ENCODE measurements around the gene ADAM12.

ADAM12 gene

DNA sequence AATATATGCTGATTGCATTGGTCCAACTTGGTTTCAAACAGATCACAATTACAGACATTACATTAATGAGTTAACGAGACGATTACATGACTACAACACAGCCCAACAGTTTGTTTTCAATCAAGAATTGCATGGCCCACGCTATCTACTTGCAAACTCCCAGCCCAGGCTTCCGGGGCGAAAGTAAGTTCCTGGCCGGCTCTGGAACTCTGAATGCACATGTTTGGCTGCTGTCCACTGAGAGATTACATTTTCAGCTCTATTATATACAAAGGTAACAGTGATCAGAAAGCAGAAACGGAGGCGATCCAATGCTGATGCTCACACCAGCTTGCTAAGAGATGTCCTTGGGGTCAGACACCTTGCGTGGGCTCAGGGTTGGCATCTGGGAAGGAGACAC lies 285.6 kb downstream of the ADAM12 start:
- no peak for DNase-seq

DNA sequence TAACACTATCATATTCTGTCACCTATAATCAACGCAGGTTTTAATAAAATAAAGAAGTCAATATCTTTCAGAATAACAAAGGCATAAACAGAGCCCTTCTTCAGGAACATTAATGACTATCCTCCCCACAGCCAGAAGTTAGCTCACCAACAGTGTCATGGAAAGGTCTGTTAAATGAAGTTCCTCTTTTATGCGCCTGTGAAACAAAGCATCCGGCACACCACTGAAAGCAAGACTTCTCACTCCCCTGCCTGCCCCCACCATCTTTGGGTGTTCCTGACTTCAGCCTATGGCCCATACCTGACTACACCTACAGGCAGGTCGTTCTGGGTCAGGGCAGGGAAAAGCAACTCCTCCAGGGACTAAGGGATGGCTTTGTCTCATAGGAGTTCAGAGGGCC lies 286.5 kb downstream of the ADAM12 start:
- no peak for DNase-seq

DNA sequence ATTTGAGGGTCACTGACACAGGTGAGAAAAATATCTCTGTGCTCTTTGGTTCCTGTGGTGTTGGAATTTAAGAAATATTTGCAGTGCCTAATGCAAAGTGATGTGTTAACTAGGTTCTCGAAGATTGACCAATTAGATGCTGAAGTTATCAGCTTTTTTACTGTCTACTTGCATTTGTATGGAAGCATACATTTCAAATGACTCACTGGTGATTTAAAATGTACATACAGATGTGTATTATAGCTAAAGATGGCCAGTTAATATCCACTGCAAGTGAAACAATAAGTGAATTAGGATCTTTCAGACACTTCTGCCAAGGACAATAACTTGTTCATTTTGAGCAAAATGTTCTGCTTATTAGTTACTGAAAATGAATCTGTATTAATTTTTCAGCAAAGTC lies 287.0 kb downstream of the ADAM12 start:
- no peak for DNase-seq

DNA sequence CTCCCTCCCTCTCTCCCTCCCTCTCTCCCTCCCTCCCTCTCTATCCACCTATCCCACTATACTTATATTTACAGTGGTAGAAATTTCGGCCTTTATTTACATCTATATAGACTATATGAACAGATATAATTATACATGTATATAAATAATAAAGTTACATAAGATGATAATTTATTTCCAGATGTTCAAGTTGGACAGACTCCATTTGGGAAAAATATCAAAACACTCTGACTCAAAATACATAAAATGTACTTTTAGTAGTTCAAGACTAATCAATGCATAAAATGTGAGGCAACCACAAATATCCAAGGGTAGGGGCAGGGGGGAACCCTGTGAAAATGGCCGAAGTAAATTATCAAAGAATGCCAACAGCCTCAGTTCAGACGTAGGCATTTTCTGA lies 288.9 kb downstream of the ADAM12 start:
- no peak for DNase-seq

DNA sequence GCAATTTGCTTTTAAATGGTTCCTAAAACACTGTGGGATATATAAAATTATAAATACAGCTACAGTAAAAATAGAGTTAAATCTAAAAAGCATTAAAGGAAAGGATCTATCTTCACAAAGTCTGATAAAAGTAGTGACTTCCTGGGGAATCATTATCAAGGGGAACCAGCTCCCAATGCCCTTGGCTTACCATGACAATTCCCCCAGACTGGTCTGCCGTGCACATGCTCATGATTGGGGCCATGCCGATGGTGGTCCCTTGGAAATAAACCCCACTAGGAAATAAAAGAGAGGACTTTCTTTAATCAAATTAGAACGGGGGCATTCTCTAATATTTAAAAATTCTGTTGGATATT lies 290.1 kb downstream of the ADAM12 start:
- DNase-seq, result no peak

- no peak for DNase-seq
Observed at GRCh38 chr10:126097558-126098225, 290.6 kb downstream of the ADAM12 start.

- DNase-seq, result no peak
Observed at GRCh38 chr10:126094537-126094936, 293.7 kb downstream of the ADAM12 start.

DNA sequence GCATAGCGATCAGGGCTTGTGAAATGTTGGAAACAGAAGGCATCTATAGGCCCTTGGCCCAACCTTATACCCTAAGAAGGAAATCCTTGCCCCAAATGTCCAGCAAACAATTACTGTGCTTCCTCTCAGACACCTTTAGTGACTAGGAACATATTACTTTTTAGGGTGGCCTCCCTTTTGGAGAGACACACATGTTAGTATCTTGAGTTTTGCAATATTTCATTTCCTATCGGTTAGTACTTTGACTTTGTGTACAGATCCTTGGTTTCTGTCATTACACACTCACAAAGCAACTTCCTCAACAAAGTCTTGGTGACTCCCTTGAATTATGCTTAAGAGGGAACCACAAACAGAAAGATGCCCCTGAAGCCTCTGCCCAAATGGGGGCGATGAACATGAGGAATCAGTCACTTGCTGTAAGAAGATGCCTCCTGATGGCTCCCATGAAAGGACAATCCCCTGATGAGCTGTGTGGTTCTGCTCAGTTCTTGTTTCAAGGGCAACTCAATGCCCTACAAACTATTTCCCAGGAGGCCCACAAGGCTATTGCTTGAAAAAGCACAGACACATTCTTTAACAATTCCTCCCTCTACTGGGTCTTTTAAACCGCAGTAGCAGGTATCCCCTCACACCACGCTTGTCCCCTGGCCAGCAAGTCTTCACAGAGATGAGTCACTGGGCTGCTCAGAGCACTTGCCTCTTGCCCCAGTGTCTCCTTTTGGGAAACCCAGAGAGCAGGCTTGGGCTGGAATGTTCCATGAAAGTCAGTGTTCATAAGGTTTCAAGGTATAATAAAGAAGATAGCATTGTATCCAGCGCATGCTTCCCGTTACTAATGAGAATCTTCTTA lies 295.7 kb downstream of the ADAM12 start:
- no peak for DNase-seq

DNA sequence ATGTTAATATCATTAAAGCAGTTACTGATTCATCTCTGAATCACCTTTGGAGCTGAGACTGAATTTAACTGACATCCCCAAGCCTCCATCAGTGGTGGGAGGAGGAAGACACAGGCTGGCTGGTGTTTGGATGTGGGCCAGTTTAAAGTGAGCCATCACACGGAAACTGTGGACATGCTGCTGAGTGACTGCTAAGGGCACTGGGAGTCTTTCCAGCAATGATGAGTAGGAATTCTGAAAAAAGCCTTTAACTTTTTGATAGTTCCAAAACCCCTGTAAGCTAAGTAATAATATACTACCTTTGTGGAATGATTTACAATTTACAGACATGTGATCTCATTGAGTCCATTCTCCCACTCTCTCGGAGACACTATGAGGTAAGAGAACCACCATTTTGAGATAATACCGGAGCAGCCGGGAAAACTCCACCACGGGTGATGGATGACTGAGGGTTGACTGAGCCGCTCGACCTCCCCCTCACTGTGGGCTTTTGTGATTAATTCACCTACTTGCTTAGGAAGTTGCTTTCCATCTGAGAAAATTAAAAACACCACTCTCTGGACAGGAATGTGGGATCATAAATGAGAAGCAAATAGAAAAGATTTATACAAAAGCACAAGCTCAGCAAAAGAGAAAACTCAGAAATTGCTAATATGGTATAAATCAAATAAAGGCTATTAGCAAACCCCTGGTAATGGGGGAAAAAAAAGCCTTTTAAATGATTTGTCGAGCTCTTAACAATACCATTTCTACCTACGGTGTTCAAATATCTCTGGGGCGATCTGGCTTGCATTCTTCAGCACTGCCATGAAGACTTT lies 297.2 kb downstream of the ADAM12 start:
- no peak for DNase-seq

- DNase-seq, result no peak
Observed at GRCh38 chr10:126090443-126090842, 297.8 kb downstream of the ADAM12 start.

DNA sequence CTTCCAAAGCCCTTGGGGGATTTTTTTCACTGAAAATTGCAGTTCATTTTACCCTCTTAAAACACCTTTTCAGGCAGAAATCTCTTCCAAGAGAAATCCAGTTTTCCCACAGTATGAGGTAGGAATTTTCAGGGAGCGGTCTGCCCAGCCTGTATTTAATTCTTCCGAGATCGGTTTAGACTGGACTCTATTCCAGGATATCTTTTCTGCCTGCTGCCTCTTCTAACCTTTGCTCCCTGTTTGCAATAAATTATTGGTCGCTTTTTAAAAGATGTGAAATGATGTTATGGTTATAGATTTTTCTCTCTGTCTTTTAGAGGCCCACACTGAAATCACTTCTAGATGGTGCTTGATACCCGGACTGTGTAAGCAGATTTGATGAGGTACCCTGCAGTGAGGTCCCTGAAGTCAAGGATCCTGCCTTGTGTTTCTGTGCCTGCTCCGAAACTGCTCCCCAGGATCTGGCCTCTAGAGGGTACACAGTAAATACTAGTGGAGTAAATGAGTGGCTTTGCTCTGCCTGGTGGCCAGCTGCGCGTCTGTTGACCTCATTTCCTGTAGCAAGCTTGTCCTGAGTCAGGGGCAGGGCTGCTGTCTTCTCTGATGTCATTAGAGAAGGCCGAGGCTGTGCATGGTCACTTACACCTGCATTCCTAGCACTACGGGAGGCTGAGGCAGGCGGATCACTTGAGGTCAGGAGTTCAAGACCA lies 300.3 kb downstream of the ADAM12 start:
- no peak for DNase-seq

GRCh38 chr10:126087153-126087680 lies 301.1 kb downstream of the ADAM12 start:
- no peak for DNase-seq

GRCh38 chr10:126085806-126086205 lies 302.5 kb downstream of the ADAM12 start:
- no peak for DNase-seq

GRCh38 chr10:126084369-126084768 lies 303.9 kb downstream of the ADAM12 start:
- no peak for DNase-seq

GRCh38 chr10:126083009-126083408 lies 305.3 kb downstream of the ADAM12 start:
- no peak for DNase-seq

GRCh38 chr10:126081841-126082466 lies 306.3 kb downstream of the ADAM12 start:
- DNase-seq, result no peak

DNA sequence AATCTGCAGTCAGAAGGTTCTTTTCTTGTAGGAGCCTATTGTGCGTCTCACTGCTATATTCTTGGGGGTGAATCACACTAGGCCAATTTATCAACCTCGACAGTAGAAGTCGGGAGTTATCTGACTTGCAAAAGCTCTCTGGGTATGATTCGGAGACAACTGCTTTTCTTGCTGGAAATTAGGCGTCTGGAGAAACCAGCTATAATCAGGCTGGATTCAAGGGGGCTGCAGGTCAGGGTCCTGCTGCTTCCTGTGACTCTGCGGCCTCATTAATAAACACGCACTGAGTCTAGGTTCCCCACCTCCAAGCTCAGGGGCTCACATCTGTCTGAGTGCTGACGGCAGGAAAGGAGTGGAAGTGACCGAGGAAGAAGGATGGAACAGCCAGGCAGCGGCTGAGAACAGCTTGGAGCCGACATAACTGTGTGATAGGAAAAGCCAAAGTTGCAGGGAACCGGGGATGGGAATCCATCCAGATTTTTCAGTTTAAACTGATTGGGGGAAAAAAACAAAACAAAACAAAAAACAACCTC lies 307.3 kb downstream of the ADAM12 start:
- DNase-seq, result no peak

DNA sequence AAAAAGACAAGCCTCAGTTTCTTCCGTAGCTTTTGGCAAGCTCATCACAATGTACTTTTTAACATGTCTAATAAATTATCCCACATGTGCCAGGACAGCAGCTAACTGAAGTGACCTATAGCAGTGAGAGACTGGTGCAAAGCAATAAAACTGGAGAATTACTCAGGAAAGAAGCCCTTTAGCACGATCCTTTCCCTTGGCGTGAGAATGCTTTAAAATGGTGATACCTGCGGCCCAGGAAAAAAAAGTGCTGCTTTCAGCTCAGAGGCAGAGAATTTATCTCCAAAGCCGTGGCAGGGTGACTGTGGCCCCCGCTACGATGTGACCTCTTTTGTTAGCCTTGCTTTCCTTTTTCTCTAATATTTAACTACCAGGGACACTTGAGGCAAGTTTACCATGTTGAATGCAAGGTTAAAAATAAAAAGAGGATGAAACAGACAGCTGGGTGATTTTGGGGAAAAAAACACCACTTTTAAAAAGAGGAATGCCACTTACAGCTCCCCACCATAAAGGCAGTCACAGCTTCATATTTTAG lies 307.9 kb downstream of the ADAM12 start:
- DNase-seq, result no peak

DNA sequence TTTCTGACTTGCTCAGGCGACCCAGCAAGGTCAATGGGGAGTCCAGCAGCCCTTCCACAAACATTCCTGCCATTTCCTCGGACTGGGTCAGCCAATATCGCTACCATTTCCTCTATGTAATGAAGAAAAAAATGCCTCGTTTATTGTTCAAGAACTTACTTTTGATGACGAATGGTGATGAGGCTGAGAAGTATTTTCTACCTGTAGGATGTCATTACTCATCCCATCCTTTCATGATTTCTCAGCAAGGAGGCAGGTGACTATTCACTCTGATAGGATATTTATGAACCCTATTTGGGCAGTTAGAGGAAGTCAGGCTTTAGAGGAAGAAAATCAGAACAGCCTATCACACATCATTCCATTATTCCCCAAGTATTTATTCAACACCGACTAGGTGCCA lies 313.3 kb downstream of the ADAM12 start:
- DNase-seq, result no peak

DNA sequence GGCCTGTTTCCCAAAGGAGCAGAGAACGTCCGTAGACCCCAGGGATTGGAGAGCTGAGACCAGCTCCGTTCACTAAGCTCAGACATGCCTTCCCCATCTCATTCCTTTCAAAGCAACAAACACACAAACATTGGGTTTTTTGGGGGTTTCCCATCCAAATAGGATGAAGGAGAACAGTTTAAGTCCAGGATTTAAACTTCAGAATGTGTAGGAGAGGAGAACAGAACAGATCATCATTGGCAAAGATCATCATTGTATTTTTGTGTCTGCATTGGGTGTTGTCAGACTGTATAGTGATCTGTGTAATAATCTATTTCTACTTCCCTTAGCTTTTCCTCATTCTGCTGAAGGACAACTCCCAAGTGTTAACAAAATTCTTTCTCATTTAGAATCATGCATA lies 314.0 kb downstream of the ADAM12 start:
- no peak for DNase-seq

DNA sequence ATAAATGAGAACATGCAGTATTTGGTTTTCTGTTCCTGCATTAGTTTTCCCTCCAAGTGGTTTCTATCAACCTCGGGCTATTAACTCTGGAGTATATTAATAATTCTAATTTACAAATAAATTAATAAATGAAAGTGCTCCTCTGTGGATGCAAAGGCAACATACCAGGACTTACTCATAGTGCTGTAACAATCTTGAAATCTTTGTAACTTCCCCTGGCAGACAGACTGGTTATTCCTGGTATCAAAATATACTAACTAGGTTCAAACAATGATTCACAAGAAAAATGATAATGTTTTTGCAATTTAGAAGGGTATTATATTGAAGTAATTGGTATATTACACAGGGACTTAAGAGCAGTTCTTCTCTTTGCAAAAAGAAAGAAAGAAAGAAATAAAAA lies 314.7 kb downstream of the ADAM12 start:
- DNase-seq, result no peak

GRCh38 chr10:126072622-126073021 lies 315.7 kb downstream of the ADAM12 start:
- DNase-seq, result no peak

All from activated T-cell treated with anti-CD3 and anti-CD28 coated beads for 4 hours (primary cell).